HG03571 (cell line): Measurements from ENCODE around the gene WDR81.
"Not testable (repeated sequence)": the region's sequence is repeated elsewhere in the genome, so short reads cannot be mapped to it uniquely, and the experiment has no call there.

Experiments
- ATAC-seq: cut with Tn5 transposase; IDR thresholded peaks from one replicate; pipeline ENCODE4 v1.9.1; 2021; ENCODE audit not compliant: unreplicated experiment

WDR81 gene

GRCh38 chr17:1730326-1731193 is 6.1 kb downstream of the WDR81 start:
- no peak for ATAC-seq

DNA sequence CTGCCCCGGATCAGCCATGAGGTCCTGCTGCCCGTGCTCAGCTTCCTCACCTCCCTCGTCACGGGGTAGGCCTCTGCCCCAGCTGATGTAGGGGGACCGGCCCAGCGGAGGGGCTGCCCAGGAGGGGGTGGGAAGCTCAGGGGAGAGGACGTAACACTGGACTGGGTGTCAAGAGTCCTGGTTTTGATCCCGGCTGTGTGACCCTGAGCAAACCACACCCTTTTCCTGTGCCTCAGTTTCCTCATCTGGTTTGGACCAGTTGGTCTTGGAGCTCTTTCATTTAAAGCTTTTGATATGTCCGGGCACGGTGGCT is 6.6 kb downstream of the WDR81 start:
- no peak for ATAC-seq

GRCh38 chr17:1732241-1732832 is 7.8 kb downstream of the WDR81 start:
- no peak for ATAC-seq

DNA sequence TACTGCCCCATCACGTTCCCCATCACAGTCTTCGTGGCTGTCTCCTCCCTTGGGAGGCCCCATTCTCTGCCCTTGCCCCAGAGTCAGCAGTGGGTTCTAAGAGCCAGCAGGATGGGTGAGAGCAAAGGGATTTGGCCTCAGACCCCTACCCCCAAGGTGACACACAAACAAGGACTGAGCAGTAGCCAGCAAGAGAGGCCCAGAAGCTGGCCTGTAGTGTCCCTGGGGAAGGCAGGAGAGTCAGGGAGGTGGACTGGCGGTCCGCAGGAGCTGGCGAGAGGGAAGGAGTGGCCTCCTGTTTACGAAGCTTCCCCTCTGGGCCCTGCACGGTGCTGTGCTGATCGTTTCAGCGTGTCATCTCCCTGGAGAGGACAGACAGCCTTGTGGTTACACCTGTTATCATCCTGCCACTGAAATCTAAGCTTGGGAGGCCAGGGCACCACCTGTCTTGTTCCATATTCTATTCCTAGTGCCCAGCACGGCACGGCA is 8.4 kb downstream of the WDR81 start:
- no peak for ATAC-seq

GRCh38 chr17:1733759-1734158 is 9.3 kb downstream of the WDR81 start:
- ATAC-seq, result no peak

- no peak for ATAC-seq
Observed at GRCh38 chr17:1735418-1735817, 10.9 kb downstream of the WDR81 start.

DNA sequence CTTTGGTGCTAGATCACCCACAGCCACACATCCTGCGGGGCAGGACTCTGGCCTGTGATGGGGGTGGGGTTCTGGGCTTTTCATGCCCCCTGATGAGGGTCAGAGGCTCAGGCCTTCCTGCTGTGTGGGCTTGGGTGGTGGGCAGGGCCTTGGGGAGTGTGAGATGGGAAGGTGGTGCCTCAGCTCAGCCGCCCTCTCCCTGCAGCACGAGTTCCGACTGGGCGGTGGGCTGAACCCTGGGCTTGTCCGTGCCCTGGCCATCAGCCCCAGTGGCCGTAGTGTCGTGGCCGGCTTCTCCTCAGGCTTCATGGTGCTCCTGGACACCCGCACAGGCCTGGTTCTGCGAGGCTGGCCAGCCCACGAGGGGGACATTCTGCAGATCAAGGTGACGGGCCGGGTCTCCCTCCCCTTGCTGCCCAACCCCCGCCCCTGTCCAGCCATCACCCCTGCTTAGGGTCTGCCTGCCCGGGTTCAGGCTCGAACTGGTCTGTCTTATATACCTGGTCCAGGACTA is 11.4 kb downstream of the WDR81 start:
- ATAC-seq, result no peak

DNA sequence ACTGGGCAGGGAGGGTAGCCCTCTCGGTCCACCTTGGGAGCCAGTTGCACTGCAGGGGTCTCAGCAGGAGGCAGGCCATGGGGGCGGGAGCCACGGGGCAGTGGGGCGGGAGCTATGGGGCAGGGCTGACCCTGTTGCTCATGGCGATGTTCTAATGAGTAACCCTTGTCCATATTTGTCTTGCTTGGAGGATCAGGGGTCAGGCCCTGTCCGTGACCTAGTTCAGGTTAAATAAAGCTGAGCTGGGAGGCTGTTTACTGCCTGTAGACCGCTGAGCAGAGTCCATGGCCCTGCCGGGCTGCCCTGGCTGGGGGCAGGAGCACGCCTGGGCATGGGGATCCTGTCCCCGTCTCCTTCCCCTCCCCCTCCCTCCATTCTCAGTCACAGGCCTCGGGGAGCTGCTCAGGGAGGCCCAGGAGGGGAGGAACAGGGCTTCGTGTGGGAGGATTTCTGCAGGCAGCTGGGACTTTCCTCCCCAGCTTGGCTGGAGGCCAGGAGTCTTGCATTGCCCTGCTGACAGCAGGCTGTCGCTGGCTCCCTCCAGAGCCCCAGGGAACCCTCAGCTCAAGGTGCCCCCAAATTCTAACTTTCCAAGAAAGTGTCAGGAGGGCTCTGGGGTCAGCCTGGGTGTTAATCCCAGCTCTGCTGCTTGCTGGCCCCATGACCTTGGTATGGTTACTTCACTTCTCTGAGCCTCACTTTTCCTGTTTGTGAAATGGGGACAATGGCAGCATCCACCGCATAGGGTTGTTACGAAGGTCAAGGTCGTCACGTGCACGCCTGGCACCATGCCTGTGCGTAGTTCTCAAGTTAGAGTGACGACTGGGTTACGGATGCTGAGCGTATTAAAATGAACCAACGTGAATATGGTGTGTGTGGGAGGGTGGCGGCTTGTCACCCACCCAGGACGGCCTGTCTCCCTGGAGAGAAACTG is 12.1 kb downstream of the WDR81 start:
- ATAC-seq, result no peak

DNA sequence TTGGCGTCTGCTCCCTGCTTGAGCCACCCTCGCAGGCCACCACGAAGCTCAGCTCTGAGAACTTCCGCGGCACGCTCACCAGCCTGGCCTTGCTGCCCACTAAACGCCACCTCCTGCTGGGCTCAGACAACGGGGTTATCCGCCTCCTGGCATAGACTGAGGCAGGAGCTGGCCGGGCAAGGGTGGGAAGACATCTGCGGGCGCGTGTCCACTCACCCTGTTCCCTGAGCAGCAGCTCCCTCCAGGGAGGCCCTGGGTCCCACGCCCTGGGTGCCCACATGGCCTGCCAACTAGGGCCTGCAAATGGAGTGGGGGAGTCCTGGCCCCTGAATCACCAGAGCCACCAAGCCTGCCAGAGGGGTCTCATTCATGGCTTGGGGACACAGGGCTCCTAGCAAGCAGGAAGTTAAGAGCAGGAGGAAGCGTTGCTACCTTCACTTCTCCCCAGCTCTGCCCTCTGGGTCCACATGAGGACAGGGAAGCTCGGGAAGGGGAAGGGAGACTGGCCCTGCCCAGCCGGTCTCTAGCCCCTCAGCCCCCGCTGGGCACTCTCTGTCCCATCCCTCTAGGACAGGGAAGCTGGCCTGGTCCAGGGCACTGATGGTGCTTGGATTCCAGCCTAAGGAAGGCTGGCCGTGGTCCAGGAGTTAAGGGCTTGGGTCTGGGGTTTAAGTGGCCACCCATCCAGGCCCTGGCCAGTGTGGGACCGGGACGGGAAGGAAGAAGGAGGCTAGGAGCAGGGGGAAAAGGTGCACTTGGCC is 13.2 kb downstream of the WDR81 start:
- ATAC-seq, result no peak

DNA sequence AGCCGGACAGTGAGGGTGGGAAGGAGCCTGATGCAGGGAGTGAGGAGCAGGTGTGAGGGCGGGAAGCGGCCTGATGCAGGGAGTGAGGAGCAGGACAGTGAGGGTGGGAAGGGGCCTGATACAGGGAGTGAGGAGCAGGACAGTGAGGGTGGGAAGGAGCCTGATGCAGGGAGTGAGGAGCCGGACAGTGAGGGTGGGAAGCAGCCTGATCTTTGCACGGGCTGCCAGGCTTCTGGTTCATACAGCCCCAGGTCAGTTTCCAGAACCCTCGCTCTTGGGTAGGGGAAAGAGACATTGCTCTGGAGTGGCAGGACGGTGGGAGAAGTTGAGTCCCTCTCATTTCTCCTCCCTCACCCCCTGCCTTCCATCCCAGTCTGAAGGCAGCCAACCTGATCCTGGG is 17.4 kb downstream of the WDR81 start:
- ATAC-seq, result not testable (repeated sequence)

DNA sequence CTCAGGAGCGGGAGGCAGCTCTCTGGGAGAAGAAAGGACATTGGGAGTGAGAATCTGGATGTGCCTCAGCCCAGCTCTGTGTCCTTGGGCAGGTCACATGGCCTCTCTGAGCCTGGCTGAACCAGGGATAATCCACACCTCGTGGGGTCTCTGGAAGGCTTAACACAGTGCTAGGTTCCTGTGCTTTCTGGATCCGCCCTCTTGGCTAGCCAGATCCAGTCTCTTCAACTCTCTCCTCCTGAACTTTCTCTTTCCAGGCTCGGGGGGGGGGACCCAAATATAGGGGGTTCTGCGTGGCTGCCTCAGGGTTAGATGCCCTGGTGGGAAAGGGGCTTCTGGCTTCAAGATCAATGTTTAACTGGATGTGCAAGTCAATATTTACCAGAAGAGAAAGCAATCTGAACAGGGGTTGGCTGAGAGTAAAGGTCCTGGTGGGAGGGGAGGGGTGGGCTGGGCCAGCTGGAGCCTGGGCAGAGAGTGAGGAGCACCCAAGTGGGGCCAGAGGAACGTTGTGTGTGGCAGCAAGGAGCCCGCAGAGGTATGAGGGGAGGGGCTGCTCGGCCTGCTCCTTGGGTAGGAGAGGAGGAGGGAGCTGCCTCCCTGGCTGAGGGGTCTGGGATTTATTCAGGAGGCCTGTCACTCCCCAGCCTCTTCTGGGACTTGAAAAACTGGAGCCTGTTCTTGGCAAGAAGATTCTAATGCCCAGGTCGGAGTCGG is 18.0 kb downstream of the WDR81 start, which contains the start of gene SERPINF2:
Gene SERPINF2, plus strand, starts transcription at position 501 of the 717 bp plus-strand sequence. CDS start 2,125 bp downstream, outside the sequence.
- ATAC-seq, result no peak

- no peak for ATAC-seq
Observed at GRCh38 chr17:1743088-1743439, 18.6 kb downstream of the WDR81 start.

DNA sequence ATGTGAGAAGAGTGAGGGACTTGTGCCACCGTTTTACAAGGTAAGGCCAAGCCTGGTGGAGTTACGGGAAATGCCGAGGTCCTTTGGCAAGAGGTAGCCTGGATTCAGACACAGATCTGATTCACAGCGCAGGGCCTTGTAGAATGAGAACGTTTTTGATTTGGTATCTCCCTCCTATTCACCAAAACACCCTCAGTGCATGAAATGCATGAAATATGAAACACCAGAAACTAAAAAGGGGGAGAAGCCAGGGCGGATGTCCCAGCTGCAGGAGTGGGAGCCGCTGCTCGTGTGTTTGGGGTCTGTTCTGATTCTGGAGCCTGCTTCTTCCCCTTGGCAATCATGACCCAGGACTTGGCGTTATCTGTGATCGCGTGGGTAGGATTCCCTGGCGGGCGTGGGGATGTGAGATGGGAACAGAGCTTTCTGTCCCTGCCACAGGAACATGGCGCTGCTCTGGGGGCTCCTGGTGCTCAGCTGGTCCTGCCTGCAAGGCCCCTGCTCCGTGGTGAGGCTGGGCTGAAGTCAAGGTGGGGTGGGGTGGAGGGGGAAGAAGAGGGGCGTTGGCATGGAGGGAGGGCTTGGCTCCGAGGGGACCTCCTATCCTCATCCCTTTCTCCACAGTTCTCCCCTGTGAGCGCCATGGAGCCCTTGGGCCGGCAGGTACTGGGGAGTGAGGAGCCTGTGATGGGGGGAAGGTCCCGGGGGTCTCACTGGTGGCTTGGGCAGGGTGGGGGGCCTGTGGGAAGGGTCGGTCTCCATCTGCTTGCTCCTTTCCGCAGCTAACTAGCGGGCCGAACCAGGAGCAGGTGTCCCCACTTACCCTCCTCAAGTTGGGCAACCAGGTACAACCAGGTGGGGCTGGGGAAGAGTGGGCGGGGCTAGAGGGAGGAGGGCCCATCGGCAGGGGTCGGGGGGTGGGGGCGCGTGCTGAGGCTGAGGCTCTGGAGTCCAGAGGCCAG is 20.3 kb downstream of the WDR81 start:
- ATAC-seq, result no peak

GRCh38 chr17:1745513-1746020 is 21.1 kb downstream of the WDR81 start:
- ATAC-seq, result no peak

DNA sequence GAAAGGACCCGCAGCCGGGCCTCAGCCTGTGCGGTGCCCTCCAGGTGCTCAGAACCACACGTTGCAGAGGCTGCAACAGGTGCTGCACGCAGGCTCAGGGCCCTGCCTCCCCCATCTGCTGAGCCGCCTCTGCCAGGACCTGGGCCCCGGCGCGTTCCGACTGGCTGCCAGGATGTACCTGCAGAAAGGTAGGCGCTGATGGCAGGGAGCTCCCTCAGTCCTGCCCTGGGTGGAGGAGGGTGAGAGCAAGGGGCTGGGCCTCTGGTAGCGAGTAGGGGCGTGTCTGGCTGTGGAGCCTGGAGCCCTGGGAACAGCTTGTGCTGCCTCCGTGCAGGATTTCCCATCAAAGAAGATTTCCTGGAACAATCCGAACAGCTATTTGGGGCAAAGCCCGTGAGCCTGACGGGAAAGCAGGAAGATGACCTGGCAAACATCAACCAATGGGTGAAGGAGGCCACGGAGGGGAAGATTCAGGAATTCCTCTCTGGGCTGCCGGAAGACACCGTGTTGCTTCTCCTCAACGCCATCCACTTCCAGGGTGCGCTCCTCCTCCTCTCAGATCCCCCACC is 22.6 kb downstream of the WDR81 start:
- ATAC-seq, result no peak

DNA sequence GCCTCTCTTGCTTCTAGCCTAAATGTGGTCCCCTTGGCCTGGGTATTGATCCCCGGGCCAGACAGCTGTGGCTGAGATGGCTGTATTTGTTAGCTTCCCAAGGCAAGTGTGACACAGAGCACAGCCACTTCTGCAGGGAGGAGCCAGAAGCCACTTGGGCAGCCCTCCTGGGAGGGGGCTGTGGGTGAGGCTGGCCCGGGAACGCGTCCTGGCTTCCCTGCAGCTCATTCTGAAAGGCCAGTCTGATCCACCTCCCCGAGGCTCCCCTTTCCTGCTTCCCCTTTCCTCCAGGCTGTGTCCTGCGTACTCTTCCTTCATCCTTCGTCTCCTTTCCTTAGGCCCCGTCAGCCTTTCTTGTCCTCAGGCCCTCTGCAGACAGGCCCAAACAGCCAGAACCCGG is 26.1 kb downstream of the WDR81 start:
- ATAC-seq, result no peak

GRCh38 chr17:1752425-1753262 is 28.1 kb downstream of the WDR81 start:
- no peak for ATAC-seq
